Activated CD4-positive, alpha-beta T cell treated with anti-CD3 and anti-CD28 coated beads, Interleukin-2, Interleukin-6, amounts not matched to agents 100 ng/mL and 50 ng/mL, durations not matched to agents 16 hours and 8 hours (primary cell): ENCODE measurements around the gene PRR29.
"Not testable (repeated sequence)": the region's sequence is repeated elsewhere in the genome, so short reads cannot be mapped to it uniquely, and the experiment has no call there.

ENCODE experiments used
- DNase-seq: peaks from one replicate; pipeline ENCODE4 v3.0.0-alpha.2; 2020

Gene PRR29

DNA sequence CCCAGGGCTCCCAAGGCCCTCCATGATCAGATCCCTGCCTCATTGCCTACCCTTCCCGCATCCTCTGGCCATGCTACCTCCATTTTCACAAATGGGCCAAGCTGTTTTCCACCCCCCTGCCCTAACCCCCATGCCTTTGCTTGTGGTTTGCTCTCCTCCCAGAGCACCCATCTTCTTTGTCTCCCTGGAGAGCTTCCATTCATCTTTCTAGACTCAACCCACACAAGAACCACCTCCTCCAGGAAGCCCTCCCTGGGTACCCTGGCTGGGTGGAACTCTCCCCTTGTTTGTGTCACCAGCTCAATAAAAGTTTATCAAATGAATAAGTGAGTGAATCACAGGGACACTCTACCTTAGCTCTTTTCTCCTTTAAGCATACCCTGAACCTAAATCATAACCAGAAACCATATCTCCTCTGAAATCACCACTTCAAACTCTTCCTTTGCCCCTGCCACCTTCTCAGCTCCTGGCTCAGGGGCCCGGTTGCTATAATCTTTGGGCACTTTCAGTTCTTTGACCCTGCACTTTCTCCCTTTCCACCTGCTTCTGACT lies 22.5 kb upstream of the PRR29 start:
- no peak for DNase-seq

DNA sequence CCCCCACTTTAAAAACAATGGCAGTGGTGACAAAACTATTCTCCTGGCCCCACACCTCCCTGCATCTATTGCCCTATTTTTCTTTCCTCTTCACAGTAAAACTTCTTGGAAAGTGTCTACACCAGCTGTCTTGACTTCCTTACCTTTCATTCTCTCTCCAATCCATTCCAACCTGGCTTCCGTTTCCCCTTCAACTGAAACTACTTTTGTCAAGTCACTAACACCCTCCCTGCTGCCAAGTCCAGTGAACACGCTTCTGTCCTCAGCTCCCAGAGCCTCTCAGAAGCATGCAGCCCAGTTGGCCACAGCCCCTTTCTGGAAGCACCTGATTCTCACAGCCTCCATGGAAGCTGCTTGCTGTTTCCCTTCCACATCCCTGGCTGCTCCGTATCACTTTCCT lies 21.4 kb upstream of the PRR29 start:
- no peak for DNase-seq

- DNase-seq, result no peak
Measured at GRCh38 chr17:63978272-63979200, 19.6 kb upstream of the PRR29 start.

DNA sequence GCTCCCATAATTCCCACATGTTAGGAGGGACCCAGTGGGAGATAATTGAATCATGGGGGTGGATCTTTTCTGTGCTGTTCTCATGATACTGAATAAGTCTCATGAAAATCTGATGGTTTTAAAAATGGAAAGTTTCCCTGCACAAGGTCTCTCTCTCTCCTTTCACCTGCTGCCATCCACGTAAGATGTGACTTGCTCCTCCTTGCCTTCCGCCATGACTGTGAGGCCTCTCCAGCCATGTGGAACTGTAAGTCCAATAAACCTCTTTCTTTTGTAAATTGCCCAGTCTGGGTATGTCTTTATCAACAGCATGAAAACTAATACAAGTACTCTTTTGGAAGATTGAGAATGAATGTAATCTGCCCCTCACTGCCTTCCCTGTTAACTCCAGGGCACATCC lies 15.5 kb upstream of the PRR29 start:
- not testable (repeated sequence) for DNase-seq

DNA sequence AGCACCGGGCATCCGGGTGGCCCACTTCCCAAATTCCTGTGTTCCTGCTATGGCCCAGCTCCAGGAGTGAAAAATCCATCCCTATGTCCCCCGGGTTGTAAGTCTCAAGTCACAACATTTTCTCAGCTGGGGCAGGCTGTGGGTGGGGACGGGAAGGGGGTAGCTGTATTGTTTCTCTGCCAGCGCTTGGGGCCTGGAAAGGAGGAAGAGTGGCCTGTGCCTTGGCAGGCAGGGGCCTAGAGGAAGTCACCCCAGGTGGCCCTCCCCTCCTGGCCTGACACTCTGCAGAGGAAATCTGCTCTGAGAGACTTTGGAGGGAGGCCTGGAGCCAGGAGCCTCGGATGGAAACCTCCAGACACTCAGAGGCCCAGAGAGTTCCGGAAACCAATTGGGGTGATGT lies 14.8 kb upstream of the PRR29 start:
- no peak for DNase-seq

DNA sequence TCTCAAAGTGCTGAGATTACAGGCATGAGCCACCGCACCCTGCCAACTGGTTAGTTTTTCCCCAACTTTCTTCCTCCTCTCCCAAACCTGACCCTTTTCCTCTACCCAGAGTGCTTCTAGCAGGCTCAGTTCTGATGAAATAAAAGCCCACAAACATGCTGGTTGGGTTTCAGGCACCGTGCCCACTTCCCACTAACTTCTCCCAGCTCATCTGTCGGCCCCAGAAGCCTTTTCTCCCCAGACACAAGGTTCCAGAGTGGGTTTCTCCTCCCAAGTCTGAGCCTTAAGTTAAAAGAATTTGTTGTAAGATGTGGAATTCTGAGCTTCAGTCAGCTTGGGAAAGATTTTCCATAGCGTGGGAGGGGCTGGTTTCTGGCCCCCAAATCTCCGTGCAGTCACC lies 13.9 kb upstream of the PRR29 start:
- no peak for DNase-seq

DNA sequence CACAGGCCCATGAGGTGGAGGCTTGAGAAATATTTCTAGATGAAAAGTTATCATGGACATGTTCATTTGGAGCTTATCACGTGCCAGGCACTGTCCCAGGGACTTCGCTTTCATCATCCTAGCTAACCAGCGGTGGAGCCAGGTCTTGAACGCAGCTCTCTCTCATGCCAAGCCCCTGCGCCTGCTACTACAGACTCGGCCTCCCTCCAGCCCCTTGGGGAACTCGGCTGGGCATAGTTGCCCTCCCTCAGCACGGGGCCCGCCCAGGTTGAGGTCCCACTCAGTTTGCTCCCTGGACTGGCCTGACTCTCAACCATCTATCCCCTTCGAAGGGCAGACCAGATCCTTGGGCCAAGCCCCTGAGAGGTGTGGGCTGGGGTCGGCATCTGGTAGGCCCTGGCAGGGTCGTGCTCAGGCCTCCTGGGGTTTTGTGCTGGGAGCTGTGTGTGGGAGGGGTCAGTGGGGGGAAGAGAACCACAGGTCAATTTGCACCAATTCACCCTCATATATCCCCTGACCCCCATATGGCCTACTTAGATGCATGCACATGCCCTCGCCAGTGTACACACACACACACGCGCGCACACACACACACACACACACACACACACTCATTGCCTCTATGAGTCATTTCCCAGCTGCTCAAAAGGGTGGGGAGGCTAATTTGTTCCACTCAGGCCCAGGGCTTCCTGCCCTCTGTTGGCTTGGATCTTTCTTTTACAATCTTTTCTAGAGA lies 13.3 kb upstream of the PRR29 start:
- DNase-seq, result peak; percentile 77

DNA sequence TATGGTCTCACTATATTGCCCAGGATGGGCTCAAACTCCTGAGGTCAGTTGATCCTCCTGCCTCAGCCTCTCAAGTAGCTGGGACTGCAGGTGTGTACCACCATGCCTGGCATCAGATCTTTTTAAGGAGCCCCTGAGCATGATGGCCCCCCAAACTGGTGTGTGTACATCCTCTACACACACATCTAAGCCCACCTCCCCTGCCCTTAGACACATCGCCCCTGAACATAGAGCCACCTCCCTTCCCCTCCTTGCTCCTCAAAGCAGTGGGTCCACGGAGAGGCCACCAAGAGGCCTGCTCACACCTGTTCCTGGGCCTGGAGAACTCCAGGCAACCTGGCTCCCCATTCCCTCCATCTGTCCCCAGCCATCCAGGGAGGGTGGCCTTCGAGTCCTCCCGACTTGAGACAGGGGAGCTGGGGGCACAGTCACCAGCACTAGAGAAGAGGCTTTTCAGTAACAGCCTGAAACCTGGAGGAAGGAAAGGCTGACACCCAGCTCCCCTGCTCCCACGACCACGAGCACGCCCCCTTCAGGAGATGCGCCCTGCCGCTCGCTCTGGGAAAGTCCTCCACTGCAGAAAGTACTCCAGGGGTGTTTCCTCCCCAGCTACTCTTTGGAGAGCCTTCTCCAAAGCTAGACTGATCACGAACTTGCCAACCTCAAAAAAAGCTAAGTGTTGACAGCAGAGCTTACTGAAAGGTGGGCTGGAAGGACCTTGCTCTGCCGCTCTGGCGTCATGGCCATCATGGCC lies 12.6 kb upstream of the PRR29 start:
- no peak for DNase-seq

GRCh38 chr17:63986821-63987220 lies 11.3 kb upstream of the PRR29 start:
- DNase-seq, result no peak

- no peak for DNase-seq
Measured at GRCh38 chr17:63987221-63988126, 10.7 kb upstream of the PRR29 start.

- no peak for DNase-seq
Measured at GRCh38 chr17:63988127-63988478, 10.0 kb upstream of the PRR29 start.

GRCh38 chr17:63988741-63989621 lies 9.2 kb upstream of the PRR29 start:
- DNase-seq, result no peak

DNA sequence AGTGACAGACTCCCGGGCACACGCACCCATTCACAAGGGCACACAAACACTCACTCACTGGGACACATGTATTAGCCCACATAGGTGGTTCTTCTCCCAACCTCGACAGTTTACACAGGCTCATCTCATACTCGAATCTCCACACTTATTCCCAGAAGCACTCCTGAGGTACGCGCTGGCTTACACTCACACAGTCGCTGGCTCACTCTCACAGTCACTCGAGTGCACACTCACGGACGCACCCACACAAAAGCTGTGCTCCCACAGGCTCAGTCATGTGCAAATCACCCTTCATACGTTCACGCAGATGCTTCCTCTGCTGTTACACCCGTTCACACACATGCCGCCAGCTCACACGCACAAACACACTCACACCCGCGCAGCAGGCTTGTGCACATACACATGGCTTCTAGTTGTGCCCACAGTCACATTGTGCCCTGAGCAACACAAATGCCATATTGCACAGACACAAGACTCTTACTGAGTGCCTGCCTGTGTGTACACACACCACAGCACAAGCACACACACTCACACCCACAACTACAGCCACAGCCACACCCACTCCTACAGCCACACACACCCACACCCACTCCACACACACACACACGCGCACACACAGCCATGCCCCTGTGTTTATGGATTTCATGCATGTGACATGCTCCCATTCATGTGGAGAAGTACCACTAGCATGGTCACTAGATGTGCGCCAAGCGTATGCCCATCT lies 8.4 kb upstream of the PRR29 start:
- DNase-seq, result no peak

DNA sequence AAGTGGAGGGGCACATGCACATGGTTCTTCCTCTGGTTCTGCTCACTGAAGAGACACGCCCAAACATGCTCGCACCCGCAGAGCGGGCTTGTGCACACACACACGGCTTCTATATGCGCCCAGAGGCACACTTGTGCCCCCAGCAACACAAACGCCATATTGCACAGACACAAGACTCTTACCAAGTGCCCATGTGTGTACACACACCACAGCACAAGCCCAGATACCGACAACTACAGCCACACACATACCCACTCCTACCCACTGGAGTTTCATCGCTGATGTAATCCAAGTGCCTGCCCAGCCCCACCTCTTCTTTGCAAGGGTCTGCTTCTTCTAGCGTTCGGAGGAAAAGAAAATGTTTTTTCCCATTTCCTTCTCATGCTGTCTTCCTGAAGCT lies 6.5 kb upstream of the PRR29 start:
- no peak for DNase-seq

DNA sequence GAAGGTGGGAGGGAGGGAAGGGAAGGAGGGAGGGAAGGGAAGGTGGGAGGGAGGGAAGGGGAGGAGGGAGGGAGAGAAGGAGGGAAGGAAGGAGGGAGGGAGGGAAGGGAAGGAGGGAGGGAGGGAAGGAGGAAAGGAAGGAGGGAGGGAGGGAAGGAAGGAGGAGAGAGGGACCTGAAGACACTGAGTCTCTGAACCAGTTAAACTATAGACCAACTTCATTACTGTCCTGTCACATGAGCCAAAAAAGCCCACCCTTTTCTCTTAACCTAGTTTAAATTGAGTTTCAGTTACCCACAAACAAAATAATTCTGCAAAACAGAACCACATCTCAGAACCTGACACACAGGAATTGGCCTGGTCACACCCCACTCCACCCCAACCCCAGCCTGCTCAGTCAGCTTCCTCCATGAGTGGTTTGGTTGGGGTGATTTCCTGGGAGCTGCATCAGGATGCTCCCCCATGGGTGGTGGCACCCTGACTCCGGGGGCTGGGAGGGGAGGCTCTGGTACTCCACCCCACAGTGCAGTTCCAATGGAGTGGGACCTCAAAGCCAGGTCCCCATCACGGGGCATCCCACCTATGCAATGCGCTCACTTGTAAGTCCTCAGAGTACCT lies 4.7 kb upstream of the PRR29 start:
- no peak for DNase-seq

GRCh38 chr17:63995626-63996025 lies 2.5 kb upstream of the PRR29 start:
- DNase-seq, result no peak

- DNase-seq, result no peak
Measured at GRCh38 chr17:63996430-63997182, 1.5 kb upstream of the PRR29 start.

DNA sequence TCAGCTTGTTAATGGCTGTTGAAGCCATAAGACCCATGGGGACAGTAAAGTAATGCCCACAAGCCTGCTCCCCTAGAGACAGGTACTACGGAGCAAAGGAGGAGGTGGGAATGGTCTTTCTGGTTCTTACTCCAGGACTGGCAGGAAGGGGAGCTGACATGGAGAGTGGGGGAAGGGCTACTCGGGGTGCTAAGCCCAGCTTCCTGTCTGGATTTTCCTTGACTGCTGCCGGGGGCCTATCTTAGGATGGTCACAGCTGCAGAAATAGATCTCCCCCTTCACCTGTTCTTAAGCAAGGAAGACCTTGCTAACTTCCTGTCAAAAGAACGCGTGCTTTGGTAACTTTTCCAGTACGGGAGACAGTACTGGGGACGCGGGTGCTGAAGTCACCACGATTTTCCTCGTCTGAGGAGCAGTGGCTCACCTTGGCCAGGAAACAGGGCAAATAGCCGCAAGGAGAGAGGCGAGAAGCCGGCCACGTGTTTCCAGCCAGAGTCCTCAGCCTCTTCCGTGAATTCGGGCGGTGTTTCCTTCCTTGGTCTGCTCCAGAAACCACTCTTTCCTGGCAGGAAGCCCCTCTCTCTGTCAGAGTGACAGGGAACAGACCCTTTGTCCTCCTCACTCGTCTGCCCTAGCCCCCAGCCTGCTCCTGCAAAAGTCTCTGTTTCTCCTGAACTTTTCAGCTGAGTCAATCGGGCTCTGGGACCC lies 656 bp upstream of the PRR29 start:
- DNase-seq, result no peak
